Measurements from ENCODE around the gene AFAP1.

AFAP1 gene

GRCh38 chr4:7819446-7819845 lies 120.2 kb downstream of the AFAP1 start:
- no peaks in the 10 kb centered on the region for H3K27me3 ChIP-seq
- no peak for TF ChIP-seq CTCF (IDR thresholded peaks at IDR 0.05)
- peaks cover 48% of the 10 kb centered on the region for H3K36me3 ChIP-seq
- no peaks in the 10 kb centered on the region for H3K9me3 ChIP-seq
- no peak overlapping the region for H3K4me3 ChIP-seq (ENCODE audit: low read depth in 1 of 2, low read length in 1 of 2)
- no peaks in the 10 kb centered on the region for H3K4me1 ChIP-seq (ENCODE audit: control insufficient read depth in 1 of 2, insufficient read depth in 1 of 2, low read depth in 1 of 2, low read length in 1 of 2)
- H3K27ac ChIP-seq, result no peak overlapping the region

- H3K9me3 ChIP-seq, result no peaks in the 10 kb centered on the region
- H3K27me3 ChIP-seq, result no peaks in the 10 kb centered on the region
- H3K27ac ChIP-seq, result no peak overlapping the region
- H3K36me3 ChIP-seq, result peaks cover 47% of the 10 kb centered on the region
- no peak overlapping the region for H3K4me3 ChIP-seq (ENCODE audit: low read depth in 1 of 2, low read length in 1 of 2)
- no peak for TF ChIP-seq CTCF (IDR thresholded peaks at IDR 0.05)
- H3K4me1 ChIP-seq (ENCODE audit: control insufficient read depth in 1 of 2, insufficient read depth in 1 of 2, low read depth in 1 of 2, low read length in 1 of 2), result no peaks in the 10 kb centered on the region
Measured at GRCh38 chr4:7818399-7818911, 121.2 kb downstream of the AFAP1 start.

- TF ChIP-seq CTCF (IDR thresholded peaks at IDR 0.05), result no peak
- Histone ChIP-seq H3K9me3 (no peaks in the 10 kb centered on the region), H3K27ac (no peak overlapping the region), H3K4me3 (ENCODE audit: low read depth in 1 of 2, low read length in 1 of 2) (no peak overlapping the region), H3K4me1 (ENCODE audit: control insufficient read depth in 1 of 2, insufficient read depth in 1 of 2, low read depth in 1 of 2, low read length in 1 of 2) (no peaks in the 10 kb centered on the region), H3K27me3 (no peaks in the 10 kb centered on the region), H3K36me3 (peaks cover 46% of the 10 kb centered on the region)
Measured at GRCh38 chr4:7817877-7818398, 121.7 kb downstream of the AFAP1 start.

- Histone ChIP-seq H3K4me3 (ENCODE audit: low read depth in 1 of 2, low read length in 1 of 2) (no peak overlapping the region), H3K4me1 (ENCODE audit: control insufficient read depth in 1 of 2, insufficient read depth in 1 of 2, low read depth in 1 of 2, low read length in 1 of 2) (no peaks in the 10 kb centered on the region), H3K27me3 (no peaks in the 10 kb centered on the region), H3K36me3 (peaks cover 55% of the 10 kb centered on the region), H3K9me3 (no peaks in the 10 kb centered on the region), H3K27ac (no peak overlapping the region)
- TF ChIP-seq CTCF (IDR thresholded peaks at IDR 0.05), result no peak
Measured at GRCh38 chr4:7816771-7817170, 122.9 kb downstream of the AFAP1 start.

- Histone ChIP-seq H3K27ac (no peak overlapping the region), H3K36me3 (peaks cover 57% of the 10 kb centered on the region), H3K4me1 (ENCODE audit: control insufficient read depth in 1 of 2, insufficient read depth in 1 of 2, low read depth in 1 of 2, low read length in 1 of 2) (no peaks in the 10 kb centered on the region), H3K4me3 (ENCODE audit: low read depth in 1 of 2, low read length in 1 of 2) (no peak overlapping the region), H3K27me3 (no peaks in the 10 kb centered on the region), H3K9me3 (no peaks in the 10 kb centered on the region)
- TF ChIP-seq CTCF (IDR thresholded peaks at IDR 0.05), result no peak
Measured at GRCh38 chr4:7815981-7816380, 123.7 kb downstream of the AFAP1 start.
